ENCODE measurements around the gene ZNF226.
"Not testable (repeated sequence)": the region's sequence is repeated elsewhere in the genome, so short reads cannot be mapped to it uniquely, and the experiment has no call there.

The ZNF226 gene

GRCh38 chr19:44192127-44192526, 27.2 kb downstream of the ZNF226 start:
- H3K4me3 ChIP-seq (ENCODE audit: low read length): no peak overlapping the region
- TF ChIP-seq ZNF274 (IDR thresholded peaks at IDR 0.05; ENCODE audit: low read depth, low read length): no peak

GRCh38 chr19:44196772-44197171, 31.9 kb downstream of the ZNF226 start:
- TF ChIP-seq ZNF274 (IDR thresholded peaks at IDR 0.05; ENCODE audit: low read depth, low read length): no peak
- H3K4me3 ChIP-seq (ENCODE audit: low read length): no peak overlapping the region

- no peak for TF ChIP-seq ZNF274 (IDR thresholded peaks at IDR 0.05; ENCODE audit: low read depth, low read length)
- no peak overlapping the region for H3K4me3 ChIP-seq (ENCODE audit: low read length)
Measured at GRCh38 chr19:44202470-44202869, 37.6 kb downstream of the ZNF226 start.

GRCh38 chr19:44202974-44203373, 38.1 kb downstream of the ZNF226 start:
- TF ChIP-seq ZNF274 (IDR thresholded peaks at IDR 0.05; ENCODE audit: low read depth, low read length): no peak
- H3K4me3 ChIP-seq (ENCODE audit: low read length): no peak overlapping the region

- not testable (repeated sequence) for H3K4me3 ChIP-seq (ENCODE audit: low read length)
Measured at GRCh38 chr19:44203877-44204276, 39.0 kb downstream of the ZNF226 start.

GRCh38 chr19:44204772-44205171, 39.9 kb downstream of the ZNF226 start:
- no peak overlapping the region for H3K4me3 ChIP-seq (ENCODE audit: low read length)
- no peak for TF ChIP-seq ZNF274 (IDR thresholded peaks at IDR 0.05; ENCODE audit: low read depth, low read length)

GRCh38 chr19:44207126-44207803, 42.4 kb downstream of the ZNF226 start:
- peak overlapping the region; percentile 81 for H3K4me3 ChIP-seq (ENCODE audit: low read length)
- TF ChIP-seq ZNF274 (IDR thresholded peaks at IDR 0.05; ENCODE audit: low read depth, low read length): no peak

- no peak for TF ChIP-seq ZNF274 (IDR thresholded peaks at IDR 0.05; ENCODE audit: low read depth, low read length)
- H3K4me3 ChIP-seq (ENCODE audit: low read length): peak within 1 kb of the TSS; percentile 99
Measured at GRCh38 chr19:44212250-44212865, 47.5 kb downstream of the ZNF226 start, which contains the start of gene ZNF227. Gene ZNF227 (plus strand): TSS chr19:44212532. CDS start chr19:44217793, 5,261 bp downstream.

- TF ChIP-seq ZNF274 (IDR thresholded peaks at IDR 0.05; ENCODE audit: low read depth, low read length): no peak
- H3K4me3 ChIP-seq (ENCODE audit: low read length): peak overlapping the region; percentile 99
Measured at GRCh38 chr19:44212866-44213346, 48.0 kb downstream of the ZNF226 start.

- H3K4me3 ChIP-seq (ENCODE audit: low read length): not testable (repeated sequence)
Measured at GRCh38 chr19:44219926-44220325, 55.0 kb downstream of the ZNF226 start.

- H3K4me3 ChIP-seq (ENCODE audit: low read length): not testable (repeated sequence)
Measured at GRCh38 chr19:44220761-44221160, 55.9 kb downstream of the ZNF226 start.

GRCh38 chr19:44221291-44221690, 56.4 kb downstream of the ZNF226 start:
- not testable (repeated sequence) for H3K4me3 ChIP-seq (ENCODE audit: low read length)

Data from GM08714 (cell line).